ENCODE results near the gene IL10RB.

GRCh38 chr21:33301632-33302002 lies 35.5 kb downstream of the IL10RB start:
- TF ChIP-seq CTCF (IDR thresholded peaks at IDR 0.05; ENCODE audit: low read depth, low read length) (no peak), EZH2phosphoT487 (IDR thresholded peaks at IDR 0.05; ENCODE audit: low read depth) (no peak)

All from OCI-LY3 (cell line).